DLD1 (cell line): ENCODE measurements around the gene KLHL42.
"Not testable (repeated sequence)": the region's sequence is repeated elsewhere in the genome, so short reads cannot be mapped to it uniquely, and the experiment has no call there.

Source experiments
- in situ Hi-C: cut with HindIII; loops from 2 replicates; pipeline ENCODE4 v1.10.0; 2017; ENCODE audit warnings: low sequenced_read_pairs

The KLHL42 gene

DNA sequence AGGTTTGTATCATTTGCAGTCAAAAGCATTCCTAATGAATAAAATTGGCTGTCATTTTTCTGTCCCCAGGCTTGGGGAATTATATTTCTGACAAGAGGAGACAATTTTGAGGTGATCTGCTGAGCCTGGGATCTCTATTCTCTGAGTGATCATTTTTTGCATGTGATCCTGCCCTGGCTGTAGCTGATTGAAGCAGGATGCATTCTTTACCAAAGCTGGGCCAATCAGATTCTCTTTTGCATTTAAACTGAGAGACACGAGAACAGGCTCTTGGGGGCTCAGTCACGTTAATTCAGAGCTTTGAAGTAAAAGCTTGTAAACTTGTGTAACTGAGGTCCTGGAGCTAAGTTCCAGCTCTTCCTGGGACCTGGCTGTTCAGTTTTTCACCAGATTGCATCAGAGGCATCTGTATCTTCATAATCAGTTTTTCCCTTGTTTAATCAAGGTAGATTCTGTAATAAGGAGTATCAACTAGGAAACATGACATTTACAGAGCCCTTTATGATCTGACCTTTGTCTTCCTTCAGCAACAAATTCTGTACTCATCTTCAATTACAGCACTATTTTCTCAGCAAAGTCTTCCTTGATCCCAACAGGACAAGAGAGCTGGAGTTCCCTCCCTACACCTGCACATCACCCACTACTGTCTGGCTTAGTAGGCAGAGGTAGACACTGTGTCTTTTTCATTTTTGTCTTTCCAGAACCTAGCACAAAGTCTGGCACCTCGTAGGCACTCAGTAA lies 35.0 kb downstream of the KLHL42 start:
- in situ Hi-C loops: no loop called here

DNA sequence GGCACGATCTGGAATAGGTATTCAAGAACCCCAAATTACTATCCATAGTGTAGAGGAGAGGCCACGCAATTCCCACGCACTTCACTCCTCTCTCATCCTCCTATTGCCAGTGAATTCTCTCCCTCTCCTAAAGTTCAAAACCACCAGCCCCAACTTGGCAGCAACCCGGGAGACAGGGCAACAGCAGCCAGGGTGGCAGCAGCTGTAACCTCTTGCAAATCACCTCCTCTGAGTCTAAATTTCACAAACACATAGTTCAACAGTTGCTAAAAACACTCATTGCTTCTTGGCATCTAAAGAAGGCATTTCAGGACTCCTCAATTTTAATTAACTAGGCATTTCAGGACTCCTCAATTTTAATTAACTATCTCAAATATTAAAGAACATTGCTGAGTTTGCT lies 37.7 kb downstream of the KLHL42 start:
- in situ Hi-C loops: no loop called here

DNA sequence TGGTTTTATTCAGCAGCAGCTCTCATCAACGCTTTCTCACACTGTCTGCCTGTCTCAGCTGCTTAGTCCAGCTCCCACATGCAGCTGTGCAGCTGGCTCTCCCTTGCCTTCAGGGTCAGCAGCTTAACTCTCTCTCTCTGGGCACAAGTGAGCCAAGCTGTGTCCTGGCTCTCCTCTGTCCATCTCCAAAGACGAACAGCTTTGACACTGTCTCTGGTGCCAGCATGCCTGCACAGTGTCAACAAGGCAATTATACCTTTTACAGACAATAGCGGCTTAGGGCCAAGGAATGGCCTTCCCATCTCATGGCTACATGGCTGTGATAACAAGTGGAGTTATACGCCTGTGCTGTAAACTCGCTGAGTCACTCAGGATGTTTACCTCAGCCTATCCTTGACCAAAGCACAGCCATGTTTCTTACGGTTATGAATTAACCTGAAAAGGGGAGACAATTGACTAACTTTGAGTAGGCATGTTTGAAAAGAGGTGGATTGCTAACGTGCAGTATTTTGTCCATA lies 38.4 kb downstream of the KLHL42 start:
- in situ Hi-C loops: no loop called here

GRCh38 chr12:27820564-27820963 lies 40.5 kb downstream of the KLHL42 start:
- in situ Hi-C loops: no loop called here

DNA sequence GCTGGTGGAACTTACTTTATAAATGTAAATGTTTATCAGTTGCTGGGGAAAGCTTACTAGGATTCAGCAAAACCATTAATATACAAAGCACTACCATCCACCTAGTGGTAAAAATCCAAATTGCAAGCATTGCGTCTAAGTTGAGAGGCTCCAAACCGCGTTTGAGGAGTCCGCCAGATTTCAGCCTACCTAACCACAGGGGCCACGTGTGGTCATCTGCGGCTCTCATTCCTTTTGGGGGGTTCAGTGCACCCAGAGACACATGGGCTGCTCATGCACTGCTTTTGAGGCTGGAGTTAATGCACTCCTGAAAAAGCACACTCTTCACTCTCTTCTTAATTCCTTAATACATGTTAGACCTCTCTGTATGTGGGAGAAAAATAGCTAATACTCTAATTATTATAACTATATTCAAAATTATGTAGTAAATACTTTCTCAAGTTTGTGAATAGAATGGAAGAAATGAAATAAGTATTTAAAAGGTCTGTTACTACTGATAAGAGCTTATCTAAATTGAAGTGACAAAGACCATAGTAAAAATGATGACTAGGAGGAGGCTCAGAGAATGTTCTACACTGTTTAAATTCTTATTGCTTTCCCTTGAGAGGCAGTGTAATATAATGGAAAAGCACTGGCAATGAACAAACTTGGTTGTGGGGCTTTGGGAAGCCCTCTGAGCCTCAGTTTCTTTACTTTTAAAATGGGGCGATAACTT lies 41.4 kb downstream of the KLHL42 start:
- in situ Hi-C loops: no loop called here

DNA sequence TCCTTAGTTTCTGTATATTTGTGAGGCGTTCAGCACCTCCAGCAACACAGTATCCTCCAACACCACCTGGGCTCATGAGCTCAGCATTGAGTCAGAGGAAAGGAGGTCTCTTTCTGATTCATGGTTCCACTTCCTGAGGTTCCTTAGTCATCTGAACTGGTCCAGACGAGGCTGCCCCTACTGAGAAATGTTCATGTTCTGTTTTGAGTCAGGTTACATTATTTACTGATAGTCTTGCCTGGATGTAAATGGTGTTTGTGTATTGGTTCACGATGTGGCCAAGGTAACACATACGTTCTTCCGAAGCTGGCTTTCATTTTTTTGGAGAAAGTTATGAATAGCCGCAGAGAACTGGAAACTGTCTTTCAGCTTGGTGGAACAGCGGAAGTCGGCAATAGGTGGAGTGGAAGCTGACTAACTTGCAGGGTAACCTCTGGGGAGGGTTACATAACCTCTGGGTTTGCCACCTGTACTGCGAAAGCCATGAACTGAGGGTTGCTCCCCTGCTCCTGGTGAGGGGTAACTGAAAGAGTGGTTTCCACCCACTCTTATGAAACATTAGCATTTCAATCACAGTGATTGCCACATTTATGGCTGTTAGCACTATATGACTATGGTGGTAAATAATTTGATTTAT lies 42.2 kb downstream of the KLHL42 start:
- in situ Hi-C loops: no loop called here

DNA sequence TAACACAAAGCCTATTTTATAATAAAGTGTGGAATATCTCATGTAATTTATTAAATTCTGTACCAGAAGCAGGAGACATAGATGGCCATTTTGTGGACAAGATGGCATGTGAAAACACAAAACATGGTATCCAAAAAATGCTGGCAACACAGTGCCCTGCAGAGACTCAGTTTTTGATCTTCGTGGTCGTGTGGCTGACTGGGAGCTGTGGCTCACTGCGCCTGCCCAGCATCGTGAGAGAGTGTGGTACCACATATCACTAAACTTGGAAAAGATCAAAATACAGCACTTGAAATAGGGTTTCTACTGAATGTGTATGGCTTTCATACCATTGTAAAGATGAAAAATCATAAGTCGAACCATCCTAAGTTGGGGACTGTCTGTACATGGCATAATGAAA lies 43.0 kb downstream of the KLHL42 start:
- in situ Hi-C loops: no loop called here

- in situ Hi-C loops: no loop called here
Observed at GRCh38 chr12:27824126-27824842, 44.3 kb downstream of the KLHL42 start.

- in situ Hi-C loops: no loop called here
Observed at GRCh38 chr12:27826076-27826475, 46.0 kb downstream of the KLHL42 start.

GRCh38 chr12:27828196-27828595 lies 48.2 kb downstream of the KLHL42 start:
- in situ Hi-C loops: no loop called here

DNA sequence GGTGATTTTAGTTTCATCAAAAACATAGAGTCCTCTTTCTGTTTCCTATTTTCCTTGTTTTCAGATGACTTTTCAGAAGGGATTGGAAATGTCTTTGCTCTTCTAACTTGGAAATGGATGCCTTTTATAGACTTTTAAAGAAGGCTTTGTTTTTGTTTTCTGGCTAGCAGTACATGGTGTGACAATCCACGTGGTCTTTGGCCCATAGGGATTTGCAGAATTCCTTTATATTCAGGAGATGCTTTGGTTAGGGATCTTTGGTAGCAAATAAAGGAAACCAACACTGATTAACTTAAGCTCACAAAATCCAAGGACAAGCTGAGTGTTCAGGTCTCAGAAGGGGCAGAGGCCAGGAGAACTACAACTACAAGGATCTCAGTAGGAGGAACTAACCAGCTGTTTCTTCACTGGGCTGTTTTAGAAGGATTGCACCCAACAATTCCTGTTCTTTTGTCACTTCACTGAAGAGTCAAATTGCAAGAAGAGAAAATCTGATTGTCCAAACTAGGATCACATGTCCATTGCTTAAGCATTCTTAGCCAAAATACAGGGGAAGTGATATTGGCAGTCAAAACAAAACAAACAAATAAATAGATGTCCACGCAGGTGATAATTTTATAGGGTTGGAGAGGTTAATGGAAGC lies 58.6 kb downstream of the KLHL42 start:
- in situ Hi-C loops: no loop called here

DNA sequence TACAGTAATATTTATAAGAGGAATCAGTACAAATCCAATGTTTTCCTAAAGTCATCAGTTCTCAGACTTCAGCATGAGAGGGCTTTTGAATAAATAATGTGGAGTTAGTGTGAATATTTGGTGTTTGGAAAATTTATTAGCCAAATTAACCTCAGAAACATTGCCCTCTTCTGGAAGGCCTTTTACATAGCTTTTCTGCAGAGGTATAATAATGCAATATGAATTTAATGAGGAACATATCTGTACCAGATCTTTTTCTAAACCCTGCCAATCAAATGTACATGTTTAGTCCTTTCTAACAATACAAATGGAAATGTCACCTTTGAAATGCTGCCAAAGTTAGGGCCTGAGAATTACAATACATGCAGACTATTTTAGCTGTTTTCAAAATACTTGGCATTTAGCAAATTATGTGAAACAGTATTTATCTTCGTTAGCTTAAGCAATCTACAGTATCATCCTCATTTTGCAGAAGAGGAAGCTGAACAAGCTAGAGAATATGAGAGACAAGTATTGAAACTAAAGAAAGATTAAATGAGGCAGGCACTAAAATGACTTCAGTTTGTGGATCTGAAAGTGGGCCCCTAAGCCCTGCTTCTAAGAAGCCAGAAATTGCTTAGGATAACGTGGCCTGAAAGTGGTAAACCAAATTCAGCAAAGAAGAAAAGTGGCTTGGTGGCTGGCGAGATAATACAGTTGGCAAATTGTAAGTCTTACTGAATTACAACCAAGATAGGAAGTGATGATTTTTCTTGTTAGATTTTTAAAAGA lies 60.4 kb downstream of the KLHL42 start:
- in situ Hi-C loops: no loop called here

GRCh38 chr12:27841392-27841882 lies 61.4 kb downstream of the KLHL42 start:
- in situ Hi-C loops: no loop called here

GRCh38 chr12:27843714-27844245 lies 63.7 kb downstream of the KLHL42 start:
- in situ Hi-C loops: no loop called here

DNA sequence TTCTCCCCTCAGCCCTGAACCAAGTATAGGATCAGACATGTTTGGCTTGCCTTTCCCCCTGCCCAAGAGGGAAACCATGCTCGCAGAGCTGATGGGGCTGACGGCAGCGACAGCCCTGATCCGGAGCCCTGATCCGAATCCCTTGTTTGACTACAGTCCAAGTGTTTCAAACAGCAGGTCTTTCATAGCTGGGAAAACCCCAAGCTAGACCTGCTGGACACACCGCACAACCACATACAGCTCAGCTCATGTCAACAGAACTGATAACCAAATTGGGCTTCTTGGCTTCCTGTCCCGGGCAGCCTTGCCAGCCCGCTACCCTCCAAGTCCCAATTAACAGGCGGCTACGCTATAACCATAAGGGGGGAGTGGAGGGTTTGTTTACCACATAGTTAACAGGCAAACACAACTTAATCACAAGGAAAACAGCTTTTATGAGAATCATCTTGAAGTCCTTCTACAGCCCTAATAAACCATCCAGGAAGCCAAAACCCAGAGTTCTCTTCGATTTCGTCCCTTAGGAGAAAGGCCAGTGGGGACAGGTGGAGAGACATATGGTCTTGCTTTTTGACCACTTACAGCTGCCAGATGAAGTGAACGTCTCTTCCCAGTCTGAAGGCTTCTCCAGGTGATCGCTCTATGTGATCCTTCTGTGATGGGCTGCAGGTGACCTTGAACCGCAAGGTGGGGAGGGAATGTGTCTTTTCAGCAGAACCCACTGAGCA lies 64.5 kb downstream of the KLHL42 start:
- in situ Hi-C loops: no loop called here

- in situ Hi-C loops: no loop called here
Observed at GRCh38 chr12:27845187-27845586, 65.2 kb downstream of the KLHL42 start.

- in situ Hi-C loops: not testable (repeated sequence)
Observed at GRCh38 chr12:27845706-27846105, 65.7 kb downstream of the KLHL42 start.

DNA sequence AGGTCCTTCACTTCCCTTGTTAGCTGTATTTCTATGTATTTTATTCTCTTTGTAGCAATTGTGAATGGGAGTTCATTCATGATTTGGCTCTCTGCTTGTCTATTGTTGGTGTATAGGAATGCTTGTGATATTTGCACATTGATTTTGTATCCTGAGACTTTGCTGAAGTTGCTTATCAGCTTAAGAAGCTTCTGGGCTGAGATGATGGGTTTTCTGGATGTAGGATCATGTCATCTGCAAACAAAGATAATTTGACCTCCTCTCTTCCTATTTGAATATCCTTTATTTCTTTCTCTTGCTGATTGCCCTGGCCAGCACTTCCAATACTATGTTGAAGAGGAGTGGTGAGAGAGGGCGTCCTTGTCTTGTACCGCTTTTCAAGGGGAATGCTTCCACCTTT lies 67.3 kb downstream of the KLHL42 start:
- in situ Hi-C loops: not testable (repeated sequence)

DNA sequence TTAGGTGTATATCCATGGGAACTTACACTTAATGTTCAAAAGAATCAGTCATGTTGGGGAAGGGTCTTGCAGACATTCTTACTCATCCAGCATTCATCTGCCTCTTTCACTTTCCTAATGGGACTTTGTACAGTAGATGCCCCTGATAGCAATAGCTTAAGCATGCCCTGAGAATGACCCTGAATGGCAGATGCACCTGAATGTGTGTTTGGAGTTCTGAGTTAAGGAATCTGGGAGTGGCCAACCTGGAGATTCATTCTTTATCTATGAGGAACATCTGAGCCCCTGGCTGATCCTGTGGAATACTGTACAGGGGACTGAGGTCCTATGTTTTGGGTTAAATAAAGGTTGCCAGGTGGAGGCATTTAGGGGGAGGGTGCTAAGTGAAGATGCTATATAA lies 71.3 kb downstream of the KLHL42 start:
- in situ Hi-C loops: no loop called here
